Retina (tissue), 1 donor: Measurements from ENCODE around the gene CSTPP1.
"Not testable (repeated sequence)": the region's sequence is repeated elsewhere in the genome, so short reads cannot be mapped to it uniquely, and the experiment has no call there.

Experiments used
- DNase-seq: peaks from one replicate; pipeline ENCODE4 v3.0.0-alpha.2; 2016

Gene CSTPP1

DNA sequence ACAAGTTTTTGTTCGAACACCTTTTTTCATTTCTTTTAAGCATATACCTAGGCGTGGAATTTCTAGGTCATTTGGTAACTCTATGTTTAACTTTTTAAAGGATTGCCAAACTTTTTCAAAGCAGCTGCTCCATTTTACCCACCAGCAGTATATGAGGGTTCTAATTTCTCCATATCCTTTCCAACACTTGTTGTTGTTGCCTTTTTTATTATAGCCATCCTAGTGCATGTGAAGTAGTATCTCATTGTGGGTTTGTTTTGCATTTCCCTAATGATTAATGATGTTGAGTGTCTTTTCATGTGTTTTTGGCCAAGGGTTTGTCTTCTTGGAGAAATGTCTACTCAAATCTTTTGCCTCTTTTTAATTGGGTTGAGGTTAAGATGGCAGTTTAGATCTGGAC, 24.5 kb downstream of the CSTPP1 start:
- no peak for DNase-seq

DNA sequence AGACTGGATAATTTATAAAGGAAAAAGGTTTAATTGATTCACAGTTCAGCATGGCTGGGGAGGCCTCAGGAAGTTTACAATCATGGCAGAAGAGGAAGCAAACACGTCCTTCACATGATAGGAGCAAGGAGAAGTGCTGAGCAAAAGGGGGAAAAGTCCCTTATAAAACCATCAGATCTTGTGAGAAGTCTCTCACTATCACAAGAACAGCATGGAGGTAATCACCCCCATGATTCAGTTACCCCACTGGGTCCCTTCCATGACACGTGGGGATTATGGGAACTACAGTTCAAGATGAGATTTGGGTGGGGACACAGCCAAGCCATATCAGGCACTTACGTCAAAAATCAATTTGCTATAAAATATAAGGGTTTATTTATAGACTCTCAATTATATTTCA, 25.3 kb downstream of the CSTPP1 start:
- DNase-seq: not testable (repeated sequence)

- DNase-seq: no peak
Measured at GRCh38 chr11:46963844-46964243, 27.3 kb downstream of the CSTPP1 start.

- no peak for DNase-seq
Measured at GRCh38 chr11:46966773-46967172, 30.2 kb downstream of the CSTPP1 start.

DNA sequence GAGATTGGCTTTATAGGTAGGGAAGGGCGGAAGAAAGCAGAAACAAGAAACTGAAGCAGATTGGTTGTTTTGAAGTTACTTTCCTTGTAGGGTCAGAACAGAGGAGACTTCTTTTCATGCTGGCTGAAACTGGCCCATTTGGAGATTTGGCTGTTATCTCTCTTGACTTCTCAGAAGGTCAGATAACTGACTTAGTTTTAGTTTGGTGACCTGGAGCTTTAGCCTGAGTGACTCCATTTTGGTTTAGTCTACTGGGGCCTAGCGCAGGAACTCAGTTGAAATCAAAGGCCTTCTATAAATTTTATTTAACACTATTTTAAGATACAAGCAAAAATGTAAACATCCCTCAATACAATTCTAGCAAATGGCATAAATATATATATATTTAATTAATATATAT, 31.4 kb downstream of the CSTPP1 start:
- DNase-seq: no peak

GRCh38 chr11:46969379-46969778, 32.8 kb downstream of the CSTPP1 start:
- DNase-seq: no peak

- no peak for DNase-seq
Measured at GRCh38 chr11:46970913-46971625, 34.5 kb downstream of the CSTPP1 start.

DNA sequence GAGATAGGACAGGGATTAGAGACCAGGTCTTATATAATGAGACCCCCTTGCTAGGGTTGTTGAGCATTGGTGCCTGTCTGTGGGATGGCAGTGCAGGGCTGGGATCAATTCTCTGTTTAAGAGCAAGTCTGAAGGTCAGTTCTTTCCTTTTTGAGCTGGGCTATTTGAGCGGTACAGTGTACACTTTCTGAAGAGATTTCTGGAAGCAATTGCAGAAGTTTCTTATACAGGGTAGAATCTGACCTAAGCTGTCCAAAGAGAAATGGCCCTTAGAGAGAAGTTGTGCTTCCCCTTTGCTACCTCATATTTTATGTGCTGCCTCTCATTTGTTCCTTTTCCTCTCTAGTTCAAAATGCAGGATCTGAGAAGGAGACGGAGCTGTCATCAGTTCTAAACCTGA, 35.8 kb downstream of the CSTPP1 start:
- no peak for DNase-seq

- no peak for DNase-seq
Measured at GRCh38 chr11:46972821-46973220, 36.3 kb downstream of the CSTPP1 start.

- DNase-seq: no peak
Measured at GRCh38 chr11:46976182-46976854, 39.8 kb downstream of the CSTPP1 start.

GRCh38 chr11:46977038-46977813, 40.7 kb downstream of the CSTPP1 start:
- peak; percentile 75 for DNase-seq

DNA sequence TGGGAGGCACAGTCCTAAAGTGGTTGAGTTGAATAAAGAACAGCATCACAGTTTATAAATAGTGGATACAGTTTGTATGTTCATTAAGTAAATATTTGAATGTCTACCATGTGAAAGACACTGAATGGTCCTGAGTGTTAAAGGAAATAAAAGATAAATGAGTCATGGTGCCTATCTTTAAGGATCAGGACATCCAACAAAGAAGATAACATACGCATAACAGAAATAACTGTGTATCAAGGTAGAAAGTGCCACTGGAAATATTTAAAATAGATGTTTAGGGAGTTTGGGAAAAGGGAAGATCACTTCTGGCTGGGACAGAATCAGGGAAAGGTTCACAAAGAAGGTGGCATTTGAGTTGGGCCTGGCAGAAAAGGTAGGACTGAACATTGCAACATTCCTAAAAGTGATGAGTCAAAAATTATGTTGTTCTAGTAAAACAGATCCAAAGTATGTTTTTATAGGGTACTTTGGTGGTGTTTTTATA, 41.5 kb downstream of the CSTPP1 start:
- no peak for DNase-seq

- DNase-seq: no peak
Measured at GRCh38 chr11:46979358-46979757, 42.8 kb downstream of the CSTPP1 start.

DNA sequence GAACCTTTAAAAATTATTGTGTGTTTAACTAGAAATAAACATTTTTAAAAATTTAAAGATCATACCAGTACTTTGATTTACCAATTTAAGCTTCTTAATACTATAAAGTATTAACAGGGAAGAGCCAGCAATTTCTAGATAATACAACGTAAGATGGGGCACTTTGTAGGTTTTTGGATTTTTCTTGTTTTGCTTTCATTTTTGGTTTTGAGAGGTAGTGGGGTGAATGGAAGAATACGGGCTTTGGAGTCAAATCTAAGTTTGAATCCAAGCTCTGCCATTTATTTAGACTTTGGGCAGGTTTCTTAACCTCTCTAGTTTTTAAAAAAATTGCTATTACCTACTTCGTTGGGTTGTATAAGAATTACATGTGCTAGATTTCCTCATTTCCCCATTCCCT, 44.9 kb downstream of the CSTPP1 start:
- DNase-seq: no peak

GRCh38 chr11:46982797-46983452, 46.4 kb downstream of the CSTPP1 start:
- no peak for DNase-seq

- no peak for DNase-seq
Measured at GRCh38 chr11:46983598-46983997, 47.0 kb downstream of the CSTPP1 start.

DNA sequence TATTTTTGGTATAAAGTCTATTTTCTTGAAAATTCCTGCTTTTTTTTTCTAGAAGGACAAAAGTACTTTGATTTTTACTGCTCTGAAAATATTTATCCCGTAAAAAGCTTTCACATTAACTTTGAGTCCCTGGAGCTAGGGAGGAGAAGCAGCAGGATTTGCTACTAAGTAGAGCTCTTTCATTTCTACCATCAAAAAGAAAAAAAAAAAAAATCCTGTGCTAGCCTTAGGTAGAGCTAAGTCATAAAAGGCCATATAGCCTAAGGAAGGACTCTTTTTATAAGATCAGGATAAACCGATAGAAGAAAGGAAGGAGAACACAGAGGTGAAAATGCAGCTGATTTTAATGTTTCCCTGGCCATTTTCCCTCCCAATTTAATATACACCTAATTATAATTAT, 48.0 kb downstream of the CSTPP1 start:
- DNase-seq: no peak

DNA sequence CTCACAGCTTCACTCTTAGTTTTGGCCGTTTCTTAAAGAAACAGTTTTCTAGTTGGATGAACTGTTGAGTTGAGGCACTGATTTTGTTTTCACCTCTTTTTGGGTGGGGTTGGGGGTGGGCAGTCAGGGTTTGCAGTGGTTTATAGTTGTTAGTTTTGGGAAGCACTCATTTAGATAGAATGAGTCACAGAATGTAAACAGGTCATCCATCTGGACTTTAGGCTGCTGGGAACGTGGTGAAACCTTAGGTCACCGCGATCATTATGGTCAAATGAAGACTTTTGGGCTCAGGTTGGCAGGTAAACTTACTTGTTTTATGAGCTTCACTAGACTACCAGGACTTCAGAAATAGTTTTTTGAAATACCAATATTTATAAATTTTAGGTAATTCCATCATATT, 48.4 kb downstream of the CSTPP1 start:
- no peak for DNase-seq

DNA sequence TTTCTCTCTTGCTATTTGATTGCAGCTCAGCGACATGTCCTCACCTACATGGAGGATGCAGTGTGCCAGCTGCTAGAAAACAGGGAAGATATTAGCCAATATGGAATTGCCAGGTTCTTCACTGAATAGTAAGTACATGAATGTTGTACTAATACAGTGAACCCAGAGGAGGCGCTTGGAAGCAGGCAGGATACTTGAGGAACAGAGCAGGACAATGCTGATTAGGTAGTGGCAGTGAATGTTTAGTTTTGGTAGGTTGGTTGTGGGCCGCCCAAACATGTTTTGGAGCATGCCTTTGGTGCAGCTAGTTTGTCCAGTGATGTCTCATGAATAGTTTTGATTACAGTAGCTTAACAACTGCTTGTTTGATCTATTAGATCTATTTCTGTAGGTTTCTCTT, 50.6 kb downstream of the CSTPP1 start:
- no peak for DNase-seq

DNA sequence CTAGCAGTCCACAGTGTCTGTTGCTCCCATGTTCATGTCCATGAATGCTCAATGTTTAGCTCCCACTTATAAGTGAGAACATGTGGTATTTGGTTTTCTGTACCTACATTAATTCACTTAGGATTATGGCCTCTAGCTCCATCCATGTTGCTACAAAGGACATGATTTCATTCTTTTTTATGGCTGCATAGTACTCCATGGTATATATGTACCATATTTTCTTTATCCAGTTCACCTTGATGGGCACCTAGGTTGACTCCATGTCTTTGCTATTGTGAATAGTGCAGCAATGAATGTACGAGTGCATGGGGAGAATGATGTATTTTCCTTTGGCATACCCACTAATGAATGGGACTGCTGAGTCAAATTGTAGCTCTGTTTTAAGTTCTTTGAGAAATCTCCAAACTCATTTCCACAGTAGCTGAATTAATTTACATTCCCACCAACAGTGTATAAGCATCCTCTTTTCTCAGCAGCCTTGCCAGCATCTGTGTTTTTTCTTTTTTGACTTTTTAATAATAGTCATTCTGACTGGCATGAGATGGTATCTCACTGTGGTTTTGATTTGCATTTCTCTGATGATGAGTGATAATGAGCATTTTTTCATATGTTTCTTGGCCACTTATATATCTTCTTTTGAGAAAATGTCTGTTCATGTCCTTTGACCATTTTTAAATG, 53.4 kb downstream of the CSTPP1 start:
- not testable (repeated sequence) for DNase-seq

DNA sequence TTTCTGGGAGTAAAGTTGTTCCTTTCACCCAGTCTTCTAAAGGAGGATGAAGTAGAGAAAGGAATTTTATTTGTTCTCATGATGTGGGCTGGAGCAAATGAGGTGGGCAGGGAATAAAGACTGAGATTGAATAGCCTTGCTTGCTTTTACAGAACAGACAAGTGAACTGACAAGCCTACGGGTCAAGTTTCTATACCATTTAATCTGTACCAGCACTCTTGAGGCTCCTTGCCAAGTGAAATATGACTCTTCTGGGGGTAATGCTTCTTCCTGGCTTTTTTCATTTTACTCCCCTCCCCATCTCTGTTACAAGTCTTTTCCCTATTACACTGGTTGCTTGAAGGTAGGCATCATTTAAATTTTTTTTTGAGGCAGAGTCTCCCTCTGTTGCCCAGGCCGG, 54.8 kb downstream of the CSTPP1 start:
- no peak for DNase-seq

GRCh38 chr11:46992386-46992785, 55.8 kb downstream of the CSTPP1 start:
- not testable (repeated sequence) for DNase-seq

DNA sequence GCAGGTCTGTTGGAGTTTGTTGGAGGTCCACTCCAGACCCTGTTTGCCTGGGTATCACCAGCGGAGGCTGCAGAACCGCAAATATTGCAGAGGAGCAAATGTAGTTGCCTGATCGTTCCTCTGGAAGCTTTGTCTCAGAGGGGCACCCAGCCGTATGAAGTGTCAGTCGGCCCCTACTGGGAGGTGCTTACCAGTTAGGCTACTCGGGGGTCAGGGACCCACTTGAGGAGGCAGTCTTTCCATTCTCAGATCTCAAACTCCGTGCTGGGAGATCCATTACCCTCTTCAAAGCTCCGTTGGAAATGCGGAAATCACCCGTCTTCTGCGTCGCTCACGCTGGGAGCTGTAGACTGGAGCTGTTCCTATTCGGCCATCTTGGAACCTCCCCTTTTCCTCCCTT, 61.2 kb downstream of the CSTPP1 start:
- not testable (repeated sequence) for DNase-seq
